ENCODE results near the gene VWA3B. TPM values are rescaled to one million over a fixed set of nuclear protein-coding genes. Genes with fewer than 3 reads are reported as not detected.
"Not testable (repeated sequence)": the region's sequence is repeated elsewhere in the genome, so short reads cannot be mapped to it uniquely, and the experiment has no call there.

VWA3B gene
- total RNA-seq, 6 donors from 2014 or later = 0.72 to 25.3 (median 5.3) TPM

GRCh38 chr2:98093611-98094010, 6.6 kb downstream of the VWA3B start:
- WGBS, 2 donors = 81 to 83% methylated on average over 5 of the region's 5 CpGs

GRCh38 chr2:98099939-98100743, 13.2 kb downstream of the VWA3B start:
- Histone ChIP-seq H3K27ac (no peak overlapping the region), H3K27me3 (no peaks in the 10 kb centered on the region), H3K4me3 (no peak overlapping the region), H3K9me3 (peaks cover 0 to 20% (median 4%) of the 10 kb centered on the region in 4 donors), H3K4me1 (no peaks in the 10 kb centered on the region), H3K36me3 (no peaks in the 10 kb centered on the region)
- WGBS, 2 donors = 79 to 87% methylated on average over 5 to 6 of the region's 6 CpGs
- DNase-seq = no peak
- TF ChIP-seq CTCF (IDR thresholded peaks at IDR 0.05) (no peak), POLR2AphosphoS5 (IDR thresholded peaks at IDR 0.05) (no peak), POLR2A (IDR thresholded peaks at IDR 0.05) (no peak), EP300 (IDR thresholded peaks at IDR 0.05) (no peak)
- no peak for ATAC-seq (ENCODE audit: low FRiP score in 2 of 2)

More at GRCh38 chr2:98093611-98094010, 6.6 kb downstream of the VWA3B start:
- Histone ChIP-seq H3K9me3 (peaks cover 0 to 12% (median 4%) of the 10 kb centered on the region in 4 donors), H3K27me3 (no peaks in the 10 kb centered on the region), H3K4me1 (peaks cover 0 to 4% (median 1%) of the 10 kb centered on the region in 4 donors), H3K4me3 (no peak overlapping the region), H3K36me3 (no peaks in the 10 kb centered on the region), H3K27ac (no peak overlapping the region)
- TF ChIP-seq POLR2A (IDR thresholded peaks at IDR 0.05) = no peak
- TF ChIP-seq EP300 (IDR thresholded peaks at IDR 0.05) = no peak
- no peak for TF ChIP-seq POLR2AphosphoS5 (IDR thresholded peaks at IDR 0.05)
- ATAC-seq (ENCODE audit: low FRiP score in 2 of 2) (no peak), DNase-seq (no peak)

GRCh38 chr2:98102315-98102714, 15.3 kb downstream of the VWA3B start:
- H3K4me3 ChIP-seq; H3K36me3 ChIP-seq; H3K27me3 ChIP-seq; ATAC-seq (ENCODE audit: low FRiP score in 2 of 2); H3K4me1 ChIP-seq; DNase-seq; H3K9me3 ChIP-seq; H3K27ac ChIP-seq: not testable (repeated sequence)
- 92 to 96% methylated on average over 17 of the region's 17 CpGs for whole genome bisulfite sequencing, 2 donors

GRCh38 chr2:98102878-98103277, 15.9 kb downstream of the VWA3B start:
- Histone ChIP-seq H3K27me3 (no peaks in the 10 kb centered on the region), H3K27ac (no peak overlapping the region), H3K4me3 (no peak overlapping the region), H3K9me3 (peaks cover 0 to 10% (median 1%) of the 10 kb centered on the region in 4 donors), H3K4me1 (no peaks in the 10 kb centered on the region), H3K36me3 (no peaks in the 10 kb centered on the region)
- DNase-seq = no peak
- no peak for TF ChIP-seq CTCF (IDR thresholded peaks at IDR 0.05)
- no peak for TF ChIP-seq POLR2AphosphoS5 (IDR thresholded peaks at IDR 0.05)
- TF ChIP-seq EP300 (IDR thresholded peaks at IDR 0.05) = no peak
- no peak for TF ChIP-seq POLR2A (IDR thresholded peaks at IDR 0.05)
- ATAC-seq (ENCODE audit: low FRiP score in 2 of 2) = no peak

GRCh38 chr2:98108110-98108509, 21.1 kb downstream of the VWA3B start:
- Histone ChIP-seq H3K4me1 (no peaks in the 10 kb centered on the region), H3K4me3 (no peak overlapping the region), H3K27ac (no peak overlapping the region), H3K9me3 (no peaks in the 10 kb centered on the region), H3K36me3 (no peaks in the 10 kb centered on the region), H3K27me3 (no peaks in the 10 kb centered on the region)
- no peak for DNase-seq
- TF ChIP-seq CTCF (IDR thresholded peaks at IDR 0.05) (no peak), POLR2AphosphoS5 (IDR thresholded peaks at IDR 0.05) (no peak), EP300 (IDR thresholded peaks at IDR 0.05) (no peak), POLR2A (IDR thresholded peaks at IDR 0.05) (no peak)
- no peak for ATAC-seq (ENCODE audit: low FRiP score in 2 of 2)
- 65 to 79% methylated on average over 2 of the region's 2 CpGs for WGBS, 2 donors

GRCh38 chr2:98110741-98111140, 23.8 kb downstream of the VWA3B start:
- Histone ChIP-seq H3K9me3 (no peaks in the 10 kb centered on the region), H3K4me1 (no peaks in the 10 kb centered on the region), H3K36me3 (no peaks in the 10 kb centered on the region), H3K27ac (no peak overlapping the region), H3K4me3 (no peak overlapping the region), H3K27me3 (no peaks in the 10 kb centered on the region)
- ATAC-seq (ENCODE audit: low FRiP score in 2 of 2) (no peak), DNase-seq (no peak)
- 70 to 79% methylated on average over 2 of the region's 2 CpGs for WGBS, 2 donors
- TF ChIP-seq EP300 (IDR thresholded peaks at IDR 0.05) (no peak), CTCF (IDR thresholded peaks at IDR 0.05) (no peak), POLR2A (IDR thresholded peaks at IDR 0.05) (no peak), POLR2AphosphoS5 (IDR thresholded peaks at IDR 0.05) (no peak)

Measured in upper lobe of left lung (tissue), 6 donors.